ENCODE measurements around the gene ASTN2.

The ASTN2 gene

DNA sequence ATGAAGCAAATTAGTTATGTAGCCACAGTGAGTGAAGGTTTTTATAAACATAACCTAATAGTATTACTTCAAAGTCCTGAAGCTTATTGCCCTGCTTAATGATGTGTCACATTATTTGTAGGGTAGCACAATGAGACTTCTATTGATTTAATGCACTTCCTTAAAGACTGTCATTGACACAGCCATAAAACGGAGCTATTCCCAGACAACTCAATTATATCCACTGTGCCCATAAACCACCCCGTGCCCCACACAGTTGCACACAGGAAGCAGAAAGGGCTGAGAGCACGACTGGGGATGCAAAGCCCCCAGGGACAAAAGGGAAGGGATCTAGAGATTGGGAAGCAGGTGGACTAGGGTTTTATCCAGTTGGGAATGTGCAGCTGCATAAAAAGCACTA is 690.7 kb downstream of the ASTN2 start:
- H3K79me2 ChIP-seq (ENCODE audit: low read length), result no peaks in the 10 kb centered on the region
- no peak overlapping the region for H3K4me2 ChIP-seq (ENCODE audit: low read depth, low read length)
- H3K9ac ChIP-seq (ENCODE audit: low read length), result no peak overlapping the region
- H3K4me1 ChIP-seq (ENCODE audit: low read length), result no peaks in the 10 kb centered on the region
- no peak overlapping the region for H3K27ac ChIP-seq (ENCODE audit: low read length)
- TF ChIP-seq EZH2phosphoT487 (IDR thresholded peaks at IDR 0.05; ENCODE audit: low read length), result no peak
- TF ChIP-seq EZH2 (optimal IDR thresholded peaks at IDR 0.05; ENCODE audit: low read depth, low read length), result no peak
- TF ChIP-seq, protein P1, sequence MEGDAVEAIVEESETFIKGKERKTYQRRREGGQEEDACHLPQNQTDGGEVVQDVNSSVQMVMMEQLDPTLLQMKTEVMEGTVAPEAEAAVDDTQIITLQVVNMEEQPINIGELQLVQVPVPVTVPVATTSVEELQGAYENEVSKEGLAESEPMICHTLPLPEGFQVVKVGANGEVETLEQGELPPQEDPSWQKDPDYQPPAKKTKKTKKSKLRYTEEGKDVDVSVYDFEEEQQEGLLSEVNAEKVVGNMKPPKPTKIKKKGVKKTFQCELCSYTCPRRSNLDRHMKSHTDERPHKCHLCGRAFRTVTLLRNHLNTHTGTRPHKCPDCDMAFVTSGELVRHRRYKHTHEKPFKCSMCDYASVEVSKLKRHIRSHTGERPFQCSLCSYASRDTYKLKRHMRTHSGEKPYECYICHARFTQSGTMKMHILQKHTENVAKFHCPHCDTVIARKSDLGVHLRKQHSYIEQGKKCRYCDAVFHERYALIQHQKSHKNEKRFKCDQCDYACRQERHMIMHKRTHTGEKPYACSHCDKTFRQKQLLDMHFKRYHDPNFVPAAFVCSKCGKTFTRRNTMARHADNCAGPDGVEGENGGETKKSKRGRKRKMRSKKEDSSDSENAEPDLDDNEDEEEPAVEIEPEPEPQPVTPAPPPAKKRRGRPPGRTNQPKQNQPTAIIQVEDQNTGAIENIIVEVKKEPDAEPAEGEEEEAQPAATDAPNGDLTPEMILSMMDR (IDR thresholded peaks at IDR 0.05; ENCODE audit: low read length), result no peak
- H3K9me2 ChIP-seq (replicated peaks; ENCODE audit: insufficient read depth, low read length), result no peaks in the 10 kb centered on the region
- no peak for DNase-seq
- no peaks in the 10 kb centered on the region for H4K20me1 ChIP-seq (ENCODE audit: insufficient read depth, low read length)
- no peak overlapping the region for H3K4me3 ChIP-seq (ENCODE audit: low read length)
- no peaks in the 10 kb centered on the region for H3K9me3 ChIP-seq (replicated peaks; ENCODE audit: insufficient read depth, low read length)
- H3K27me3 ChIP-seq (replicated peaks; ENCODE audit: insufficient read depth, low read length), result no peaks in the 10 kb centered on the region
- H2AFZ ChIP-seq (ENCODE audit: low read length), result no peak overlapping the region
- no peaks in the 10 kb centered on the region for H3F3A ChIP-seq (ENCODE audit: insufficient read depth, low read length)
- no peaks in the 10 kb centered on the region for H3K36me3 ChIP-seq (replicated peaks; ENCODE audit: insufficient read depth, low read length)

DNA sequence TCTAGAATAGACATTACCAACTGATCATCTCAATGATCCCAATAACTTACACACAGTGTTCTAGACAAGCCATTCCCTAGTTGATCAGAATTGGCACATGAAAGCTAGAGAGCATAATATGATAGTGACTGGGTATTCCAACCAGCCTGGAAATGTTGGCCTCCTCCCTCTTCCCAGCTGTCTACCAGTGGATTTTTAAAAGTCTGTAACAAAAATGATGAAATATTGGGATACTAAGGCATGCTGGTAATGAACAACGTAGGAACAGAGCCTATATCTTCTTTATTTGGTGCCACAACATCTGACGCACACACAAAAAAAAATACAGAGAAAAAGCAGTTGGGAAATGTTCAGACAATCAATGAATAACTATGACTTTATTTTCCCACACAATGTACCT is 692.9 kb downstream of the ASTN2 start:
- H3F3A ChIP-seq (ENCODE audit: insufficient read depth, low read length), result no peaks in the 10 kb centered on the region
- H4K20me1 ChIP-seq (ENCODE audit: insufficient read depth, low read length), result no peaks in the 10 kb centered on the region
- no peak for DNase-seq
- no peak overlapping the region for H3K4me2 ChIP-seq (ENCODE audit: low read depth, low read length)
- H3K9me2 ChIP-seq (replicated peaks; ENCODE audit: insufficient read depth, low read length), result no peaks in the 10 kb centered on the region
- no peak overlapping the region for H2AFZ ChIP-seq (ENCODE audit: low read length)
- H3K9ac ChIP-seq (ENCODE audit: low read length), result no peak overlapping the region
- no peaks in the 10 kb centered on the region for H3K36me3 ChIP-seq (replicated peaks; ENCODE audit: insufficient read depth, low read length)
- no peaks in the 10 kb centered on the region for H3K27me3 ChIP-seq (replicated peaks; ENCODE audit: insufficient read depth, low read length)
- no peaks in the 10 kb centered on the region for H3K4me1 ChIP-seq (ENCODE audit: low read length)
- H3K27ac ChIP-seq (ENCODE audit: low read length), result no peak overlapping the region
- H3K9me3 ChIP-seq (replicated peaks; ENCODE audit: insufficient read depth, low read length), result no peaks in the 10 kb centered on the region
- H3K79me2 ChIP-seq (ENCODE audit: low read length), result no peaks in the 10 kb centered on the region
- no peak overlapping the region for H3K4me3 ChIP-seq (ENCODE audit: low read length)
- TF ChIP-seq EZH2phosphoT487 (IDR thresholded peaks at IDR 0.05; ENCODE audit: low read length), result no peak

DNA sequence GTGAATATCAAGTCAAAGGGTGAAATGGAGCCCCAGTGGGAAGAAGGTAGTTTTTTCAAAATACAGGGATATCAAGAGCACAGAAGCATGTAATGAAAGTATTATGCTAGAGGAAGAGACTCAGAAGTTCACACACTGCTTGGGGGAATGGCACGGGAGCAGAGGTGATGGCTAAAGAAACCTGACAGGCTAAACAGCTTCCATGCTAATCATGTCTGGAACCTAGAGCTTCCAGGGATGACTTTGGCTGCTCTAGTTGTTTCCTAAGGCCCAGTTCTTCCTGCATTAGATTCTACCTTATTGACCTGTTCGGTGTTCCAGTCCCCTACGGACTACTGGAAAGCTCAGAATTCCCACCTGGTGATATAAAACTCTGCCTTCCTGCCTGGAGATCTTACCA is 693.4 kb downstream of the ASTN2 start:
- H3K4me3 ChIP-seq (ENCODE audit: low read length), result no peak overlapping the region
- no peak for DNase-seq
- H2AFZ ChIP-seq (ENCODE audit: low read length), result no peak overlapping the region
- no peak overlapping the region for H3K4me2 ChIP-seq (ENCODE audit: low read depth, low read length)
- H3K27ac ChIP-seq (ENCODE audit: low read length), result no peak overlapping the region
- H3K9me2 ChIP-seq (replicated peaks; ENCODE audit: insufficient read depth, low read length), result no peaks in the 10 kb centered on the region
- TF ChIP-seq EZH2 (optimal IDR thresholded peaks at IDR 0.05; ENCODE audit: low read depth, low read length) (no peak), EZH2phosphoT487 (IDR thresholded peaks at IDR 0.05; ENCODE audit: low read length) (no peak)
- TF ChIP-seq, protein P1 (IDR thresholded peaks at IDR 0.05; ENCODE audit: low read length), result no peak
- H3K4me1 ChIP-seq (ENCODE audit: low read length), result no peaks in the 10 kb centered on the region
- H3K36me3 ChIP-seq (replicated peaks; ENCODE audit: insufficient read depth, low read length), result no peaks in the 10 kb centered on the region
- H3K79me2 ChIP-seq (ENCODE audit: low read length), result no peaks in the 10 kb centered on the region
- no peaks in the 10 kb centered on the region for H3K9me3 ChIP-seq (replicated peaks; ENCODE audit: insufficient read depth, low read length)
- no peaks in the 10 kb centered on the region for H3K27me3 ChIP-seq (replicated peaks; ENCODE audit: insufficient read depth, low read length)
- H3F3A ChIP-seq (ENCODE audit: insufficient read depth, low read length), result no peaks in the 10 kb centered on the region
- H3K9ac ChIP-seq (ENCODE audit: low read length), result no peak overlapping the region
- no peaks in the 10 kb centered on the region for H4K20me1 ChIP-seq (ENCODE audit: insufficient read depth, low read length)

DNA sequence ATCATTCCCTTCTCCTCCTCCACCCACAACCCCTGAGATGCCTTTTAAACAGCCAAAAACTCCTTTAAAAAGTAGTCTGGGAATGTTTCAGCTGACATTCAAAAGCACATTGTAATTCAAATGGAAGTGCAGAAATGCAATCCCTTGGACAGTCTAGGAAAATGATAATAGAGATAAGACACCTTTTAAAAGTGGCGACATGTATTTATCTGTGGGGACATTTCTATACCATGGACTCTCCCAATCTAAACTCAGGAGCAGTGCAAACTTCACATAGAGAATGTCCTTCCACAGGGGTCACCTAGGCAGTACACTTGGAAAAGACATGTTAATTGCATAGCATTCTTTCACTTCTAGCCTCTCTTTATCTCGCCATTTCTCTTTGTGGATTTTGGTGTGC is 694.7 kb downstream of the ASTN2 start:
- no peak overlapping the region for H3K4me3 ChIP-seq (ENCODE audit: low read length)
- no peak overlapping the region for H3K9ac ChIP-seq (ENCODE audit: low read length)
- H4K20me1 ChIP-seq (ENCODE audit: insufficient read depth, low read length), result no peaks in the 10 kb centered on the region
- H3K27me3 ChIP-seq (replicated peaks; ENCODE audit: insufficient read depth, low read length), result no peaks in the 10 kb centered on the region
- H3F3A ChIP-seq (ENCODE audit: insufficient read depth, low read length), result no peaks in the 10 kb centered on the region
- H3K9me3 ChIP-seq (replicated peaks; ENCODE audit: insufficient read depth, low read length), result no peaks in the 10 kb centered on the region
- DNase-seq, result no peak
- H3K36me3 ChIP-seq (replicated peaks; ENCODE audit: insufficient read depth, low read length), result no peaks in the 10 kb centered on the region
- no peaks in the 10 kb centered on the region for H3K9me2 ChIP-seq (replicated peaks; ENCODE audit: insufficient read depth, low read length)
- no peak for TF ChIP-seq EZH2 (optimal IDR thresholded peaks at IDR 0.05; ENCODE audit: low read depth, low read length)
- no peak for TF ChIP-seq EZH2phosphoT487 (IDR thresholded peaks at IDR 0.05; ENCODE audit: low read length)
- TF ChIP-seq, protein P1 (IDR thresholded peaks at IDR 0.05; ENCODE audit: low read length), result no peak
- H3K4me2 ChIP-seq (ENCODE audit: low read depth, low read length), result no peak overlapping the region
- H3K4me1 ChIP-seq (ENCODE audit: low read length), result no peaks in the 10 kb centered on the region
- H3K27ac ChIP-seq (ENCODE audit: low read length), result no peak overlapping the region
- H3K79me2 ChIP-seq (ENCODE audit: low read length), result no peaks in the 10 kb centered on the region
- H2AFZ ChIP-seq (ENCODE audit: low read length), result no peak overlapping the region

All from MM.1S (cell line).